GM19023 (cell line): ENCODE data around the gene RPRD2.

Experiments used
- ATAC-seq: cut with Tn5 transposase; IDR thresholded peaks from one replicate; pipeline ENCODE4 v1.9.1; 2021; ENCODE audit warnings: mild to moderate bottlenecking, moderate library complexity; ENCODE audit not compliant: unreplicated experiment

RPRD2 gene

DNA sequence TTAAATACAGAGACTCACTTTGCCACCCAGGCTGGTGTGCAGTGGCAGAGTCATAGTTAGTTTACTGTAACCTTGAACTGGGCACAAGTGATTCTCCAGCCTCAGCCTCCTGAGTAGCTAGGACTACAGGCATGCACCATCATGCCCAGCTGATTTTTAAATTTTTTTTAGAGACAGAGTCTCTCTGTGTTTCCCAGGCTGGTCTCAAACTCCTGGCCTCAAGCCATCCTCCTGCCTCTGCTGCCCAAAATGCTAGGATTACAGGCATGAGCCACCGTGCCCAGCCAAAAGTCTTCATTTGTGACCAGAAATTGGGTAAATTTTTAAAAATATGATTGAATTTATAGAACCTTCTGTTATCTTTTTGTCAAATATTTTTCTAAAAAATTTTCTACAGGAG is 105.3 kb downstream of the RPRD2 start:
- no peak for ATAC-seq

DNA sequence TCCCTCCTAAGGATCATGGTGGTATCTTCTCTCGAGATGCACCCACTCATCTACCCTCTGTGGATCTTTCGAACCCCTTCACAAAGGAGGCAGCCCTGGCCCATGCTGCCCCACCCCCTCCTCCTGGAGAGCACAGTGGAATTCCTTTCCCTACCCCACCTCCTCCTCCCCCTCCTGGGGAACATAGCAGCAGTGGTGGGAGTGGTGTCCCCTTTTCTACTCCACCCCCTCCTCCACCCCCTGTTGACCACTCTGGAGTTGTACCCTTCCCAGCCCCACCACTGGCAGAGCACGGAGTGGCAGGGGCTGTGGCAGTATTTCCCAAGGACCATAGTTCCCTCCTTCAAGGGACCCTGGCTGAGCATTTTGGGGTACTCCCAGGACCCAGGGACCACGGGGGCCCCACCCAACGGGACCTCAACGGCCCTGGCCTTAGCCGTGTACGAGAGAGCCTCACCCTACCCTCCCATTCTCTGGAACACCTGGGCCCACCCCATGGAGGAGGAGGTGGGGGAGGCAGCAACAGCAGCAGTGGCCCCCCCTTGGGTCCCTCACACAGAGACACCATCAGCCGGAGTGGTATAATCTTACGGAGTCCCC is 108.8 kb downstream of the RPRD2 start:
- ATAC-seq: no peak

DNA sequence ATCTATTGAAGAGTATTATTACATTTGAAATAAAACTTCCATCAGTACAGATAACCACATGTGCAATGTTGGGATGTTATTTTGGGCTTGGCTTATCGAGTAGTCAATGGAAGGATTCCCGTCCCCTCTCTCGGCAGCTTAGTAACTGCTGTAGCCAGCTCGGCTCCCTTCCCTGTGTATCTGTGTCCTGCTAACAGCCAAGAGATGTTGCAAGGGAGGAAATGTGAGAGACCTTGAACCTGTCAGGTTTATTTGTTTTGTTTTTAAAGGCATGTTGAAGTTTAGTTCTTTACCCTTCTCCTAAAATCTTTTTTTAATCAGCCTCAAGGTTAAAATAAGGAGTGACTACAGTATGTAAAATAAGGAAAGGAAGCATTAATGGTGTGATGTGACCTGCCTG is 109.7 kb downstream of the RPRD2 start:
- ATAC-seq: no peak

DNA sequence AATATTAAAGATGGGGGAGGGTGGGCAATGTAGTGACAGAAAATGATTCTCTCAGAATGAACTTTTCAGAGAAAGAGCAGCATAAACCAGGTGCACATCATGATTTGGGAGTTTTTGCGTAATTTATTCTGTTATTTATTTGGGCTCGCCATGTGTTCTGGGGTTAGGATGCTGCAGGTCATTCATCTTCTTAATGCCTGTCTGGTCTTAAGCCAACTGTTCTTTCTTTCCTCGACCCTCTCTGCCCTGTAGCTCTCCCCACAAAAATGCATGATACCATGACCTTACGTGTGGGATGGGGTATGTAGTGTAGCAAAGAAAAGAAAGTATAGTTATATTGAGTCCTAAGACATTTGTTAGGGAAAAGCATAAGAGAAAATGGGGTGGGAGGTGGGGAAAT is 110.9 kb downstream of the RPRD2 start:
- no peak for ATAC-seq

DNA sequence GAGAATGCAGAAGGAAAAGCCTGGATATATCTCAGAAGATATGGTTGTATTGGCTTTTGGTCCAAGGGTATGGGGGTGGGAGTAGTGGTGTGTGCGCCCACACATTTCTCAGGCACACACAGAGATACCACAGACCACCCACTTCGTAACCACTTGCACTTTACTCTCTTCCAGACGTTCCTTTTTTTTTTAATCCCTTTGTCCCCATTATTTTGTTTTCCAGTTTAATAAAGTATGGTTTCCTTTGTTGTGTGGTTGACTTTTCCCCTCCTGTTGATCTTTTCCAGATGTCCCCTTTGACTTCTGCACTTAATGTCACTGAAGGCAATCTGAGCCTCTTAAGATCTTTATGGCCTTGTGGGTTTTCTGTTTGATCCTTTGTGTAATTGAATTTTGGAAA is 112.8 kb downstream of the RPRD2 start:
- no peak for ATAC-seq

DNA sequence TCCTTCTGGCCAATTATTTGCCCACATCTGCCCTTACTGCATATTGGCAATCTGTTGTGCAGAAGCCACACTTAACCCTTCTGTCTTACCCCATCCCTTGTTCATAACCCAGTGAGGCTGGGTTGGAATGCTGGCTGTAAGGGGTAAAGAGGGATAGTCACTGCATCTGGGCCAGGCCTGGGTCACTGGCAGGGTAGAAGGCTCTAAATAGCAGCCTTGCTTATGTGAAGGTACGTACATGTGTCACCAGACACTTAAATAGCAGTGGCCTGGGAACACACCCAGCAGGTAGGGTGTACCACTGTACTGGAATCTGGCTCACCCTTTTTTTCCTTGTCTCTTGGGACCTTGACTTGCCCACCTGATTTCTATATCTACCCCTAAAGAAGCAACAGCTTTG is 113.4 kb downstream of the RPRD2 start:
- ATAC-seq: no peak

DNA sequence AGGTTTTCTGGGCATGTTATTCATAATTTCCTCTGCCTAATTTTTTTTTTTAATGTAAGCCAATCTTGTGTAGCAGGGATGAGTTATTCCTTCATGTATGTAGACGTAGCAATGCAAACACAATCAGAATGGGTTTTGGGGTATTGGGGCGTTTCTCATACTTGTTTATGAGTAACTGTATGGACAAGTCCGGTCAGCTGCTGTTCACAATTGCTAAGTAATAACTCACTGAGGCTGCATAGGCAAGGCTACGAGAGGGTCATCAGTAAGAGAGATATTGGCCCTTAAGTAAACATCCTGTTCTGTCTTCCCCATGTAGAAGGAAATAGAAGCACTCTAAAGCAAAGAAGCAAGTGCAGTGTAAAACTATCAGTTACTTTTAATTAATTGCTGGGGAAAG is 113.8 kb downstream of the RPRD2 start:
- ATAC-seq: no peak

DNA sequence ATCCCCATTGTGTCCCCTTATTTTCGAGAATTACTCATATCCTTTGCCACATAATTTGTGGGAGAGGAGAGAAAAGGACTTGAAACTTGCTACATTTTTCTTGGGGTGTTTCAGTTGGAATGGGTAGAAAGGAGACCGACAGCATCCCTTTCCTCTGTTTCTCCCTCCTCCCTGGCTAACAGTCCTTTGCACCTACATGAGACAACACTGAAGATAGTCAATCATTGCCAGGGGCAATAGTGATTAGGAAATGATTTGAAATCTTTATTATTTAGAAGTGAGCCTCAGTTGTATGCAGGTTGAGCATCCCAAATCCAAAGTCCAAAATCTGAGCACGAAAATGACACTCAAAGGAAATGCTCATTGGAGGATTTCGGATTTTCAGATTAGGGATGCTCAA is 115.4 kb downstream of the RPRD2 start:
- no peak for ATAC-seq

DNA sequence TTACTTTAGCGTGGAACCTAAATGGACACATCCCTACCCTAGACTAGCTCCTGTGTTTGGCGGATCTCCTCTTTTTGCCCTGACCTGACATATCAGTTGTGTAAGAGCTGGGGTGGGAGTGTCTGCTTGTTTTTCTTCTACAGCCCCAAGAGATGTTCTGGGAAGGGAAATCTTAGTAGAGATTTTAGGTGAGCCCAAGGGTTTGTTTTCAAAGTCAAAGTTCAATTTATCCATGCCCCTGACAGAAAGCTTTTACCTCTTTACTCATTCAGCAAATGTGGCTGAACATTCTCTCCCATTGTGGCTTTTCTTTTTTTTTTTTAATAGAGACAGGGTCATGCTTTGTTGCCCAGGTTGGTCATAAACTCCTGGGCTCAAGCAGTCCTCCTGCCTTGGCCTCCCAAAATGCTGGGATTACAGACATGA is 116.0 kb downstream of the RPRD2 start:
- no peak for ATAC-seq

DNA sequence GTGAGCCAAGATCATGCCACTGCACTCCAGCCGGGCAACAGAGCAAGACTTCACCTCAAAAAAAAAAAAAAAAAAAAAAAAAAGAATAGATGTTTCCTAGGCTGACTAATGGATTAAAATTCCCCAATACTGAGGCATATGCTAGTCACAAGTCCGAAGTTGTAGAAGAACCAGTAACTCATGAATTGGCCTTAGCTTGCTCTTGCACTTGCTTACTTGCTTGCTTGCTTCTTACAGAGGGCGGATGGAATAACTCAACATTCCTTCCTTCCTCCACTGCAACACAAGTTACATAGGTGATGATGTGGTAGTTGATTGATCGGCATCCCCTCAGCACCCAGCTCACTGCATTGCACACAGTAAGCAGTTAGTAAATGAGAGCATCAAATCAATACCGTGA is 120.5 kb downstream of the RPRD2 start:
- ATAC-seq: no peak

DNA sequence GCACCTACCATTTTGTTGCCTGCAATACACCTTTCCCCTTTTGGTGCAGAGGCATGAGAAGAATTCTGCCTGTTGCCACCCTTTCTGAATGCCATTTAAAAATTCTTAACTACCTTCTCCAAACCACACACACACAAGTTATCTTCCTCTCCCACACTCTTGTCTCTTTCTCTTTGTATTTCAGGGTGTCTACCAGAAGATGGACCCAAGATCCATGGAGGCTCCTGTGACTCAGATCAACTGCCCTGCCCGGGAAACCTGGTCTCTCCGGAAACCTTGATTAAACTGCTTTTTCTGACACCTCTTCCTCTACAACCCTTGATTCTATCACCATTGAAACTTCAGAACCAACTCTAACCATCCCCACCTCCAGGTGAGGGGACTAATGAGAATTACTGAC is 120.9 kb downstream of the RPRD2 start:
- no peak for ATAC-seq

DNA sequence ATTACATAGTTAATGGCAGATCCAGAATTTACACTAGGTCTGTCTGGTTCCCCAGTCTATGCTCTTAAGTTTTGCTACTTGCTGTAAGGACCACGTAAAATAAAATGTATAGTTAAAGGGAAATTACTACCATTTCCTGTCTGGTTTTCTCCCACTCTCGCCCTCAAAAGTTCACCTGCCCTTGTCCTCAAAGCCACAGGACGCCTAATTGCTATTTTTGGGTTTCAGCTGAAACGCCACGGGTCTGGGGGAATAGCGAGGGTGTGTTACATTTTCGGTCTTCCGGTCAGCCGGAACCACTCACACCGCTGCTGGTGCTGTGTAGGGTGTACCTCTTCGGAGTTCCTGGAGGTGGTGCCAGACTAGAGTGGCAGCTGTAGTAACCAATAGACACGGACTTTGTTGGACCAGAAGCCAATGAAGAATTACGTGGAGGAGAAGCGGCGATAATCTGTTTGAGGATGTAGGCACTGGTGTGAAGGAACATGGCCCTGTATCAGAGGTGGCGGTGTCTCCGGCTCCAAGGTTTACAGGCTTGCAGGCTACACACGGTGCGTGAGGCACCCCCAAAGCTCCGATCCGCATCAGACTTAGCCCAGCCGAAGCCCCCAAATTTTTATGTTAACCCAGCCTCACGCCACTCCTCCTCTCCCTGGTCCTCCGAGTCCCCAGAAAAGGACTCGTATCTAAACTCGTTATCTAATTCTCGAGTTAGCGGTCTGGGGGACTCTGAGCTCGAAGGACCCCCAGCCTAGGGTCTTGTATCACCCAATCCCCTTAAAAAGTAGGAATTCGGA is 123.2 kb downstream of the RPRD2 start, which contains the start of gene TARS2:
TSS of gene TARS2 (plus strand) at position 454 of the 797 bp plus-strand sequence. CDS start at position 486, 32 bp downstream.
- ATAC-seq: peak; percentile 99

DNA sequence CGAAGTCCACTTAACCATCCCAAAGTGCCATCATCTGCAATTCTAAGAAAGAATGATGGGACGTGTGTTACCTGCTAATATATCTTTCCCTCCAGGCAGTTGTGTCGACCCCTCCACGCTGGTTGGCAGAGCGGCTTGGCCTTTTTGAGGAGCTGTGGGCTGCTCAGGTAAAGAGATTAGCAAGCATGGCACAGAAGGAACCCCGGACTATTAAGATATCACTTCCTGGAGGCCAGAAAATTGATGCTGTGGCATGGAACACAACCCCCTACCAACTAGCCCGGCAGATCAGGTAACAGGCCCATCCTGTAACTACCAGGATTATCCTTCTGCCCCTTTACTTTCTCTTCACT is 123.8 kb downstream of the RPRD2 start:
- ATAC-seq: no peak

DNA sequence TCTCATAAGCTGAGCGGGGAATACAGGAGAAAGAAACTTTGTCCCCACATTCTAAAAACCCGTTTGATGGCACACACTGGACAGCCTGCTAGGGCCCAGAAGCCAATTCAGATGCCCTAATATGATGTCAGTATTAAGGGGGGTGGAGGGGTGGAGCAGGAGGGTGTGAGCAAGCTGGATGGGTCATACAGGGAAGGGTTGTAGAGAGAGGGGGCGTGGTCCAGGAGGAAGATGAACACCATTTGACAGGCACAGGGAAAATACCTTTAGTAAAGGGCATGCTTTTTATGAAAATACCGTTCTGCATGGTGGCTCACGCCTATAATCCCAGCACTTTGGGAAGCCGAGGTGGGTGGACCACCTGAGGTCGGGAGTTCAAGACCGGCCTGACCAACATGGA is 129.2 kb downstream of the RPRD2 start:
- no peak for ATAC-seq

DNA sequence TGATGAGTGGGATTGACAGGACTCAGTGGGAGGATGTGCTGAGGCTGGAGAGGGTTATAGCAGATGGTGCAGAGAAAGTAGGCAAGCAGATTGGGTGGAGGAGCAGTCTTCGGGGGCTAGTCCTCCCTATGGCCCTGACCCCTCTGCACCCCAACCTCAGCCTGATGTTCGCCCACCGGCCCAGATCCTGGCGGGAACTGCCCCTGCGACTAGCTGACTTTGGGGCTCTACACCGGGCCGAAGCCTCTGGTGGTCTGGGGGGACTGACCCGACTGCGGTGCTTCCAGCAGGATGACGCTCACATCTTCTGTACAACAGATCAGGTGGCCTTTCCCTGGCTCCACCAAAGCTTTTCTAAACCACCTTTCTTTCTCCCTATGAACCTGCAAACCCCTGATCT is 134.4 kb downstream of the RPRD2 start:
- ATAC-seq: no peak

DNA sequence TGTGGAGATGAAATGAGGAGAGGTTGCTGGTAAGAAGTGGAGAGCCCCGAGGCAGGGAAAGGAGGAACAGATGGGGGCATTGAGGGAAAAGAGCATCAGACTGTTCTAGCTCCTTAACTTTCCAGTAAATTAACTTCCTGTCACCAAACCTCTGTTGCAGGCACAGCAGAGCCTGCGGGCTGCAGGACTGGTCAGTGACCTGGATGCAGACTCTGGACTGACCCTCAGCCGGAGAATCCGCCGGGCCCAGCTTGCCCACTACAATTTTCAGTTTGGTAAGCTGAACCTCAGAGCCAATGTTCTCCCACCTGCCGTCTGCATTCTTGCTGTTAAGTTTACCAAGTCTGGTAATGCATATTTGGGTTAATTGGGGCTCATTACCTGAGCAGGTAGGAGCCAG is 141.5 kb downstream of the RPRD2 start:
- no peak for ATAC-seq

DNA sequence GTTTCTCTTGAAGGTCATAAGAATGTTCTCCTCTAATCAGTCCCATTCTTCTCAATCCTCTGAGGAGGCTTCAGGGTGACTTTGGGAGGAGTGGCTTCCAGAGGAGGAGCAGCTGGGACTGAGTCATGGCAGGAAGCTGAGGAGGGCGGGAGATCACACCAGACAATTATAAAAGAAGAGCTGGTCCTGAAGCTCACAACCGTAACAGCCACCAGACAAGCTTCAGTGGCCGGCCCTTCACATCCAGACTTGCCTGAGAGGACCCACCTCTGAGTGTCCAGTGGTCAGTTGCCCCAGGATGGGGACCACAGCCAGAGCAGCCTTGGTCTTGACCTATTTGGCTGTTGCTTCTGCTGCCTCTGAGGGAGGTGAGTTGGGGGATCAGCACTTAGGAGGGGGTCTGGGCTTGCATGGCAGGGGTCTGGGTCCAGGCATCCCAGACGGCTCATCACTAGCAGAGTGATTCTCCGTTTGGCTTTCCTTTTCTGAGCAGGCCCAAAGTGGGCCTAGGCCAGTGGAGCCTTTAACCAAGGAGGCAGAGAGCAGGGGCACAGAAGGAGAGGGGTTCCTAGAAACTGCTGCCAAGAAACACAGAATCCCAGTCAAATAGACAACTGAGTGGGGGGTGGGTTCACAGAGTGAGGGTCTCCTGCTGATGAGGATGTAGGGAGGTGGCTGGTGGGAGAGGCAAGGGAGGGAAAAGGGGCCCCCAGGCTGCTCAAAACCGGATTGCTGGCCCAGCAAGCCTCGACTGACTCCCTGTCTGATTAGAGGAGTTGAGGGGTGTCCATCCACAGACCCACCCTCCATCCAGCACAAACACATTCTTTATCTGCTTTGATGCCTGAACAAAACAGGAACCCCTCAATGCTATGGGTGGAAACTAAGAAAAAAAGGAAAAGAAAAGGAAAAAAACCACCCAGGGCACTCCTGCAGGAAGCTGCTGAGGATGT is 144.2 kb downstream of the RPRD2 start, which contains the start of gene ECM1:
TSS of gene ECM1 (plus strand) at position 198 of the 953 bp plus-strand sequence. CDS start at position 299, 101 bp downstream.
- ATAC-seq: no peak

DNA sequence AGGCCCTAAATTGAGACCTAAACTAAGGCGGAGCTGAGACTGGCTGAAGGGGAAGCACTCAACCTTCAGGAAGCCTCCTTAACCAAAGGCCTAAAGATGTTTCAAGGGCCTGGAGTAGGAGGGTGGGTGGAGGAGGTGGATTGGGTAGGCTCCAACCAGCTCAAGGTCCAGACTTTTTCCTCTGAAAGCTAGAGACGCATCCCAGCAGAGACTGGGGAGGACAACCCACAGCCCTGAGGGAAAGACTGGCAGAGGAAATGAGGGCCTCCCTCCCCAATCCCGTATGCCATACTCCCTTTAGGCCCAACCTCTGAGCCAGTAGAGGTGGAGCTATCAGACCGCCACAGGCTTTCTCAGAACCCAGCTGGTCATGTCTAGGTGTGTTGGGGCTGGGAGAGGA is 145.0 kb downstream of the RPRD2 start:
- ATAC-seq: no peak

DNA sequence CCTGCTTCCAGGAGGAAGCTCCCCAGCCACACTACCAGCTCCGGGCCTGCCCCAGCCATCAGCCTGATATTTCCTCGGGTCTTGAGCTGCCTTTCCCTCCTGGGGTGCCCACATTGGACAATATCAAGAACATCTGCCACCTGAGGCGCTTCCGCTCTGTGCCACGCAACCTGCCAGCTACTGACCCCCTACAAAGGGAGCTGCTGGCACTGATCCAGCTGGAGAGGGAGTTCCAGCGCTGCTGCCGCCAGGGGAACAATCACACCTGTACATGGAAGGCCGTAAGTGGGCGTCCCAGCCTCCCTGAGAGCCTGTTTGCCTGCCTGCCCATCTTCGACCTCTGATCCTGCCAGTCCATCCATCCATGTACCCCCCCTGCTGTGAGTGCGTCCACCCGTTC is 147.6 kb downstream of the RPRD2 start:
- ATAC-seq: no peak

DNA sequence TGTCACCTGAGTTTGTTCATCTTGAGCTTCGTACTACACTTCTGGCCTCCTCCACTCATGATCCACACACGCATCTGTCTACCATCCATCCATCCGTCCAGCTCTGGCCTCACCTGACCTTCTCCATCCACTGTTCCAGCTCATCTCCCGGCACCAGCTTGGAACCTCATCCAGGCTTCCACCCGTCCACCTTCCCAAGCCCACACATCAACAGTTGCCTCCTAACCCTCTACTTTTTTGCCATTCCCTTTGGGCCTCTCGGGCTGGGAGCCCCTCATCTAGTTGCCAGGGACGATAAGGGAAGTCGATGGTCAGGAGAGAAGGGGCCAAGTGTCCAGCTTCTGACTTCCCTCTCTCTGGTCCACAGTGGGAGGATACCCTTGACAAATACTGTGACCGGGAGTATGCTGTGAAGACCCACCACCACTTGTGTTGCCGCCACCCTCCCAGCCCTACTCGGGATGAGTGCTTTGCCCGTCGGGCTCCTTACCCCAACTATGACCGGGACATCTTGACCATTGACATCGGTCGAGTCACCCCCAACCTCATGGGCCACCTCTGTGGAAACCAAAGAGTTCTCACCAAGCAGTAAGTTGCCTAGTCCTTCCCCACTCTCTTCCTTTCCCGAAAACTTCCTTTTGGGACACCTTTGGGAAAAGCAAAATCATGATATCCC is 148.2 kb downstream of the RPRD2 start:
- no peak for ATAC-seq

DNA sequence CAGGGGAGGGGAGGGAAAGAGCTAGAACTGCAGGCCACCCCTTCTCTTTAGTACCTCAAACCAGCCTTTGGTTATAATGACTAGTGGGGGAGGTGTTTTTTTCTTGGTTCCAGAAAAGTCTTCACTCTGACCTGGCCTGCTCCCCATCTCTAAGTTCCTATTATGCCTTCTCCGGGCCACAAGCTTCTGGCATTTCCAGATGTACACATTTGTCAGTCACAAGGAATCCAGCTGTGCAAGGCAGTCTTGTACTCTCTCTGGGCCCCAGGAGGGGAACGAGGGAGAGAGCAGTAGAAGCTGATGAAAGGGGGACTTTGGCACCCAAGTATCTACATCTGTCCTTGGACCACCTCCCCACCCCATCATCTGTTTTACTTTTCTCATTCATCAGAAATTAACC is 148.9 kb downstream of the RPRD2 start:
- no peak for ATAC-seq
